HepG2 (cell line): ENCODE measurements around the gene CD2AP. TPM values are rescaled to one million over a fixed set of nuclear protein-coding genes. Genes with fewer than 3 reads are reported as not detected.

Source experiments
- ARNT ChIP-seq: fragments of 450-650 bp; IDR thresholded peaks from 2 replicates; pipeline ENCODE4 v1.6.1; 2017
- CBX1 ChIP-seq: IDR thresholded peaks from one replicate; pipeline ENCODE4 v1.6.1; 2016; ENCODE audit warnings: antibody characterized with exemption, low read depth
- CREM ChIP-seq, 2 experiments: sonication (generic) in 1 of 2; formaldehyde crosslinking in 1 of 2; IDR thresholded peaks; 2 replicates each; pipeline versions ENCODE4 v1.4.0 to v1.6.1; 2016 to 2020; ENCODE audit warnings: antibody characterized with exemption in 1 of 2, mild to moderate bottlenecking in 1 of 2, missing genetic modification reagents in 1 of 2
- DPF2 ChIP-seq: sonication (generic); formaldehyde crosslinking; IDR thresholded peaks from 2 replicates; pipeline ENCODE4 v1.4.0; 2020; ENCODE audit warnings: mild to moderate bottlenecking, low read depth, missing genetic modification reagents, borderline replicate concordance
- KAT8 ChIP-seq: IDR thresholded peaks from 2 replicates; pipeline ENCODE4 v1.6.1; 2016; ENCODE audit warnings: missing genetic modification reagents, missing compliant biosample characterization
- MTA1 ChIP-seq: sonication (generic); formaldehyde crosslinking; IDR thresholded peaks from 2 replicates; pipeline ENCODE4 v1.4.0; 2020; ENCODE audit warnings: missing genetic modification reagents, mild to moderate bottlenecking, borderline replicate concordance
- SKI ChIP-seq: fragments of 450-650 bp; IDR thresholded peaks from one replicate; pipeline ENCODE4 v1.6.1; 2018; ENCODE audit warnings: mild to moderate bottlenecking; ENCODE audit not compliant: partially characterized antibody
- TCF7 ChIP-seq: sonication (generic); IDR thresholded peaks from 2 replicates; pipeline ENCODE4 v1.6.1; 2016; ENCODE audit warnings: antibody characterized with exemption, low read depth
- ZBTB39 ChIP-seq: sonication (generic); formaldehyde crosslinking; IDR thresholded peaks from 2 replicates; pipeline ENCODE4 v1.5.0; 2020; ENCODE audit warnings: missing genetic modification reagents
- ZNF232 ChIP-seq: sonication (generic); formaldehyde crosslinking; IDR thresholded peaks from 2 replicates; pipeline ENCODE4 v1.4.0; 2020; ENCODE audit warnings: missing genetic modification reagents, borderline replicate concordance
- ZNF468 ChIP-seq: sonication (generic); formaldehyde crosslinking; IDR thresholded peaks from 2 replicates; pipeline ENCODE4 v1.8.0; 2022; ENCODE audit warnings: mild to moderate bottlenecking, moderate library complexity, missing genetic modification reagents
- ZNF496 ChIP-seq: sonication (generic); formaldehyde crosslinking; IDR thresholded peaks from 2 replicates; pipeline ENCODE4 v1.8.1; 2023; ENCODE audit warnings: mild to moderate bottlenecking, moderate library complexity, missing genetic modification reagents; ENCODE audit not compliant: insufficient replicate concordance
- ZNF800 ChIP-seq: sonication (generic); formaldehyde crosslinking; IDR thresholded peaks from 2 replicates; pipeline ENCODE4 v1.4.0; 2020; ENCODE audit warnings: missing genetic modification reagents
- ZNF850 ChIP-seq: sonication (generic); formaldehyde crosslinking; conservative IDR thresholded peaks from 2 replicates; pipeline ENCODE4 v1.9.0; 2021; ENCODE audit warnings: mild to moderate bottlenecking, missing genetic modification reagents
- ZSCAN9 ChIP-seq: IDR thresholded peaks from 2 replicates; pipeline ENCODE4 v1.6.1; 2016; ENCODE audit warnings: borderline replicate concordance
- polyA plus RNA-seq, 8 experiments: library from polyadenylated mRNA; depleted of rRNA in 3 of 8; stranded (reverse) in 7 of 8; unstranded in 1 of 8; fragments of >200 nt; fragmentation: Illumina TruSeq in 4 of 8; extraction: Trizol in 4 of 8; gene quantifications; 2 replicates each; pipeline versions ENCODE4 v1.2.1 to v1.2.3, GENCODE V29; 2011 to 2016; ENCODE audit warnings: low read depth in 4 of 8, missing spikeins in 1 of 8, mixed read lengths in 1 of 8; ENCODE audit not compliant: insufficient read depth in 1 of 8
- total RNA-seq, 5 experiments: library from RNA; depleted of rRNA; stranded (reverse); fragments of >200 nt; fragmentation: Illumina TruSeq; extraction: Trizol; gene quantifications; 2 replicates each; pipeline ENCODE4 v1.2.3, GENCODE V29; 2016; ENCODE audit warnings: low read depth in 1 of 5
- TF ChIP-seq, protein P1 (sequence below): sonication (generic); formaldehyde crosslinking; IDR thresholded peaks from 2 replicates; pipeline ENCODE4 v1.4.0; 2020; ENCODE audit warnings: mild to moderate bottlenecking, missing genetic modification reagents
- TF ChIP-seq, protein P2 (sequence below): sonication (generic); formaldehyde crosslinking; IDR thresholded peaks from 2 replicates; pipeline ENCODE4 v1.8.1; 2023; ENCODE audit warnings: mild to moderate bottlenecking, inconsistent platforms, moderate library complexity, missing genetic modification reagents, borderline replicate concordance
- TF ChIP-seq, protein P3 (sequence below): sonication (generic); formaldehyde crosslinking; IDR thresholded peaks from 2 replicates; pipeline ENCODE4 v1.4.0; 2020; ENCODE audit warnings: mild to moderate bottlenecking, missing genetic modification reagents
- TF ChIP-seq, protein P4 (sequence below): sonication (generic); formaldehyde crosslinking; IDR thresholded peaks from 2 replicates; pipeline ENCODE4 v1.4.0; 2020; ENCODE audit warnings: mild to moderate bottlenecking, missing genetic modification reagents

The CD2AP gene
- total and polyA plus RNA-seq, 2 of the 13 experiments (the other 11 are each of a cell fraction or from before 2014, with no cell fraction given), result 8.6 to 31.9 TPM

DNA sequence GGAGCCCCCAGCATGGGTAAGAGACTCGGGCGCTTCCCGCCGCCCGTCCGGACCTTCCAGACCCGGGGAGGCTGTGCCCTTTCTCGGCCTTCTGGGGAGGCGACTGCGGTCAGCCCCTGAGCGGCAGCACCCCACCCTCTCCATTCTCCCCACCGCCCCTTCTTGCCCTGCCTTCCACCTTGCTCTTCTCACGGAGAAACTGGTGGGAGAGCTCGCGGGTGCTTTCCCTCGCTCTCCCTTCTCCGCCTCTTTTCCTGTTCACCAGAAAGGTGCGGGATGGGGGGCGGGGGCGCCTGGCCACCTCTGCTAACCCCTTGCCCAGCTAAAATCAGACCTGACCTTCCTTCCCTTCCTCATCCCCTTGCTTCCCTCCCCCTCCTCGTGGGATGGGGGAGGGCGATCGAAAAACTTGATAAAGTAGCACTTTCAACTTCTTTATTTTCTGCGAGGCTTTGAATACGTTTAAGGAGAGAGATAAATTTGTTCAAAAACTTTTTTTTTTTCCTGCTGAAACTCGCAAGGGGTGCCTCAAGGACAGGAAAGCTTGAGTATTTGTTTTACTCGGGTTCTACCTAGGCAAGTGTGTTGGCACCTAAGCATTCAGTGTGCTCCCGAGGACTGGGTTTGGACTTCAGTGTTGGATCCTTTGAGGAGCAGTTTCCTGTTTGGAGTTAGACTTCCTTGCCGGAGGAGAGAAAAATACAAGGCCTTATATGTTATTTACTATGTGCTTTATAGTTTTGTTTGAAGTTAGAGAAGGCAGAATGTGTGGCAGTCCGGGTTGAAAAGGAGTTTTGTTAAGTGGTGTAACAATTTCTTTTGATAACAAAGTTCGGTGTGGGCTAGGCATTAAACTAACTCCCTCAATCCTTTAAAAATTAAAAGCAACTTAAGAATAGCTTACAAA, 897 bp downstream of the CD2AP start (continued):
- TF ChIP-seq SKI, result no peak
- no peak for TF ChIP-seq DPF2
- TF ChIP-seq CBX1, result no peak
- TF ChIP-seq ZNF800, result no peak
- TF ChIP-seq, protein P1, sequence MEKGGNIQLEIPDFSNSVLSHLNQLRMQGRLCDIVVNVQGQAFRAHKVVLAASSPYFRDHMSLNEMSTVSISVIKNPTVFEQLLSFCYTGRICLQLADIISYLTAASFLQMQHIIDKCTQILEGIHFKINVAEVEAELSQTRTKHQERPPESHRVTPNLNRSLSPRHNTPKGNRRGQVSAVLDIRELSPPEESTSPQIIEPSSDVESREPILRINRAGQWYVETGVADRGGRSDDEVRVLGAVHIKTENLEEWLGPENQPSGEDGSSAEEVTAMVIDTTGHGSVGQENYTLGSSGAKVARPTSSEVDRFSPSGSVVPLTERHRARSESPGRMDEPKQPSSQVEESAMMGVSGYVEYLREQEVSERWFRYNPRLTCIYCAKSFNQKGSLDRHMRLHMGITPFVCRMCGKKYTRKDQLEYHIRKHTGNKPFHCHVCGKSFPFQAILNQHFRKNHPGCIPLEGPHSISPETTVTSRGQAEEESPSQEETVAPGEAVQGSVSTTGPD (CRISPR knock-in tag), result no peak
- TF ChIP-seq TCF7, result no peak
- TF ChIP-seq, protein P2, sequence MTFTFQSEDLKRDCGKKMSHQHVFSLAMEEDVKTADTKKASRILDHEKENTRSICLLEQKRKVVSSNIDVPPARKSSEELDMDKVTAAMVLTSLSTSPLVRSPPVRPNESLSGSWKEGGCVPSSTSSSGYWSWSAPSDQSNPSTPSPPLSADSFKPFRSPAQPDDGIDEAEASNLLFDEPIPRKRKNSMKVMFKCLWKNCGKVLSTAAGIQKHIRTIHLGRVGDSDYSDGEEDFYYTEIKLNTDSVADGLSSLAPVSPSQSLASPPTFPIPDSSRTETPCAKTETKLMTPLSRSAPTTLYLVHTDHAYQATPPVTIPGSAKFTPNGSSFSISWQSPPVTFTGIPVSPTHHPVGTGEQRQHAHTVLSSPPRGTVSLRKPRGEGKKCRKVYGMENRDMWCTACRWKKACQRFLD (CRISPR knock-in tag), result no peak
- peak; percentile 7; the same call in 1 of the 2 replicates for TF ChIP-seq ZSCAN9 (CRISPR knock-in tag)
- no peak for TF ChIP-seq ZNF232
- no peak for TF ChIP-seq ARNT
- TF ChIP-seq ZNF850 (CRISPR knock-in tag), result no peak
- no peak for TF ChIP-seq ZNF468
- TF ChIP-seq ZBTB39, result no peak
- no peak for TF ChIP-seq ZNF496 (CRISPR knock-in tag)
- TF ChIP-seq, protein P3, sequence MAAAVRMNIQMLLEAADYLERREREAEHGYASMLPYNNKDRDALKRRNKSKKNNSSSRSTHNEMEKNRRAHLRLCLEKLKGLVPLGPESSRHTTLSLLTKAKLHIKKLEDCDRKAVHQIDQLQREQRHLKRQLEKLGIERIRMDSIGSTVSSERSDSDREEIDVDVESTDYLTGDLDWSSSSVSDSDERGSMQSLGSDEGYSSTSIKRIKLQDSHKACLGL, result no peak; the same call in none of the 2 replicates
- no peak for TF ChIP-seq KAT8 (CRISPR knock-in tag)
- TF ChIP-seq, protein P4, sequence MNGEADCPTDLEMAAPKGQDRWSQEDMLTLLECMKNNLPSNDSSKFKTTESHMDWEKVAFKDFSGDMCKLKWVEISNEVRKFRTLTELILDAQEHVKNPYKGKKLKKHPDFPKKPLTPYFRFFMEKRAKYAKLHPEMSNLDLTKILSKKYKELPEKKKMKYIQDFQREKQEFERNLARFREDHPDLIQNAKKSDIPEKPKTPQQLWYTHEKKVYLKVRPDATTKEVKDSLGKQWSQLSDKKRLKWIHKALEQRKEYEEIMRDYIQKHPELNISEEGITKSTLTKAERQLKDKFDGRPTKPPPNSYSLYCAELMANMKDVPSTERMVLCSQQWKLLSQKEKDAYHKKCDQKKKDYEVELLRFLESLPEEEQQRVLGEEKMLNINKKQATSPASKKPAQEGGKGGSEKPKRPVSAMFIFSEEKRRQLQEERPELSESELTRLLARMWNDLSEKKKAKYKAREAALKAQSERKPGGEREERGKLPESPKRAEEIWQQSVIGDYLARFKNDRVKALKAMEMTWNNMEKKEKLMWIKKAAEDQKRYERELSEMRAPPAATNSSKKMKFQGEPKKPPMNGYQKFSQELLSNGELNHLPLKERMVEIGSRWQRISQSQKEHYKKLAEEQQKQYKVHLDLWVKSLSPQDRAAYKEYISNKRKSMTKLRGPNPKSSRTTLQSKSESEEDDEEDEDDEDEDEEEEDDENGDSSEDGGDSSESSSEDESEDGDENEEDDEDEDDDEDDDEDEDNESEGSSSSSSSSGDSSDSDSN, result peak; percentile 54
- TF ChIP-seq CREM (IDR thresholded peaks at IDR 0.05), result no peak
- no peak for TF ChIP-seq CREM (CRISPR knock-in tag; IDR thresholded peaks at IDR 0.05)
- no peak for TF ChIP-seq MTA1 (CRISPR knock-in tag)
